Caco-2 (cell line): ENCODE measurements around the gene IRF9. TPM values are rescaled to one million over a fixed set of nuclear protein-coding genes. Genes with fewer than 3 reads are reported as not detected.

Source experiments
- BruUV-seq: library from RNA; stranded (reverse); fragments of 400-500 nt; replicated peaks from 2 replicates; lab custom pipeline; 2021; lab: Mats Ljungman, UMichigan
- CTCF ChIA-PET: fragments of 300-600 bp; sonication (Branson Sonifier 250); formaldehyde crosslinking; loops from one replicate; lab custom pipeline; 2022; ENCODE audit warnings: antibody characterized with exemption; lab: Charles Lee
- POLR2A ChIA-PET: fragments of 300-600 bp; sonication (Branson Sonifier 250); formaldehyde crosslinking; loops from one replicate; lab custom pipeline; 2022; ENCODE audit warnings: antibody characterized with exemption; lab: Charles Lee
- DNase-seq, 2 experiments: peaks; one replicate each; pipeline versions ENCODE4 v3.0.0 to v3.0.0-alpha.2; 2020 to 2022
- H3K27me3 ChIP-seq: replicated peaks from 2 replicates; pipeline ENCODE4 v1.6.0; 2011; ENCODE audit warnings: low read length; ENCODE audit not compliant: control insufficient read depth, insufficient read depth
- H3K36me3 ChIP-seq: 2 replicates; pipeline ENCODE4 v1.5.1; 2011; ENCODE audit warnings: low read length; ENCODE audit not compliant: control insufficient read depth, insufficient read depth
- H3K4me1 ChIP-seq: fragments of 250-450 bp; sonication (Bioruptor Pico); 2 replicates; pipeline ENCODE4 v1.5.1; 2020; ENCODE audit warnings: mild to moderate bottlenecking
- H3K4me3 ChIP-seq: 2 replicates; pipeline ENCODE4 v1.5.1; 2011; ENCODE audit warnings: low read depth, mild to moderate bottlenecking, control low read depth, low read length
- H3K9me3 ChIP-seq: fragments of 250-450 bp; sonication (Bioruptor Pico); 2 replicates; pipeline ENCODE4 v1.5.1; 2020; ENCODE audit warnings: mild to moderate bottlenecking, moderate library complexity
- H3K27ac Mint-ChIP-seq: one replicate; pipeline ENCODE4 v1.8.0; 2022; ENCODE audit warnings: mixed read lengths; ENCODE audit not compliant: unreplicated experiment
- H3K27me3 Mint-ChIP-seq: one replicate; pipeline ENCODE4 v1.8.0; 2022; ENCODE audit warnings: mixed read lengths; ENCODE audit not compliant: insufficient read depth, unreplicated experiment
- H3K36me3 Mint-ChIP-seq: one replicate; pipeline ENCODE4 v1.8.0; 2022; ENCODE audit warnings: mild to moderate bottlenecking, mixed read lengths; ENCODE audit not compliant: insufficient read depth, unreplicated experiment
- H3K4me1 Mint-ChIP-seq: one replicate; pipeline ENCODE4 v1.8.0; 2022; ENCODE audit warnings: low read depth, mixed read lengths; ENCODE audit not compliant: unreplicated experiment
- H3K4me3 Mint-ChIP-seq: one replicate; pipeline ENCODE4 v1.8.0; 2022; ENCODE audit warnings: mild to moderate bottlenecking, moderate library complexity, mixed read lengths; ENCODE audit not compliant: unreplicated experiment
- H3K9me3 Mint-ChIP-seq: one replicate; pipeline ENCODE4 v1.8.0; 2022; ENCODE audit warnings: mixed read lengths; ENCODE audit not compliant: unreplicated experiment
- intact Hi-C: fragments of 100-400 bp; cut with micrococcal nuclease; formaldehyde crosslinking; loops from one replicate; pipeline ENCODE4 v1.10.0; 2022; ENCODE audit not compliant: unreplicated experiment
- total RNA-seq: library from RNA; stranded (reverse); gene quantifications from 2 replicates; pipeline ENCODE4 v1.2.3, GENCODE V29; 2022
- TF ChIP-seq, protein P1 (sequence below), 2 experiments: fragments of 200-600 bp in 1 of 2; IDR thresholded peaks; 1 replicate in 1 of 2; 2 replicates in 1 of 2; pipeline versions ENCODE4 v1.5.1 to v1.8.0; 2011 to 2022; ENCODE audit warnings: antibody characterized with exemption in 1 of 2, control low read depth in 1 of 2, inconsistent platforms in 1 of 2, low read depth in 1 of 2, low read length in 1 of 2, mild to moderate bottlenecking in 1 of 2, moderate library complexity in 1 of 2; ENCODE audit not compliant: insufficient read depth in 1 of 2, severe bottlenecking in 1 of 2, unreplicated experiment in 1 of 2

Gene IRF9
- total RNA-seq, 1 experiment from 2014 or later: 55.4 TPM

DNA sequence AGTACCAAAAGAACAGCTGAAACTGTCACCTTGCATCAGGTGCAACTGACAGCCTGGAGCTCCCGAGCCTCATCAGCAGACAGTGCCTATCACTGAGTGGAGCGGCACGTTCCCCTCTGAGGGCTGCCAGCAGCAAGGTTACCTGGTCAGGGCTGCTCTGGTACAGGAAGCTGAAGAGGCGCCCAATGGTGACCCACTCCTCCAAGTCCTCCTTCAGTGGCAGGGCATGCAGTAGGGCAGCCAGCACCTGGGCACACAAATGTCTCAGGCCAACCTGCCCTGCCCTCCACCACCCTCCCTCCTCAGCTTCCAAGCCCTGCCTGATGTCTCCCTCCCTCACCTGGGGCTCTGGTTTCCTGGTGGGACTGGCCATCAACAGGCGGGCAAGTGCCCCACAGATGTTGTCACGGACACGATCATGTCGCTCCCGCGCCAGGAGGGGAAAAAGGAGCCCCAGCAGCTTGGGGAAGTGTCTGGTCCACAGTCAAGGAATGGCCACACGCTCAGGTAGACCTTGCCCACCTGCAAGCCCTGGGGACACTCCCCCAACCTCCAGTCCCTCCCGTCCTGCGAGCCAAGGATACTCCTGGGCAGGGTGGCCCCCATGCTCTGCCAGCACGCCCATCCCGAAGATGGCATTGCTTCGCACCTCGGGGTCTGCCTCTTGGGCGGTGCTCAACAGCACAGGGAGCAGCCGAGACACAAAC, 20.5 kb downstream of the IRF9 start:
- no peaks in the 10 kb centered on the region for H3K27me3 ChIP-seq
- H3K27ac Mint-ChIP-seq: no peak overlapping the region
- ChIA-PET CTCF (no interaction called here), POLR2A (no interaction called here)
- TF ChIP-seq, protein P1, sequence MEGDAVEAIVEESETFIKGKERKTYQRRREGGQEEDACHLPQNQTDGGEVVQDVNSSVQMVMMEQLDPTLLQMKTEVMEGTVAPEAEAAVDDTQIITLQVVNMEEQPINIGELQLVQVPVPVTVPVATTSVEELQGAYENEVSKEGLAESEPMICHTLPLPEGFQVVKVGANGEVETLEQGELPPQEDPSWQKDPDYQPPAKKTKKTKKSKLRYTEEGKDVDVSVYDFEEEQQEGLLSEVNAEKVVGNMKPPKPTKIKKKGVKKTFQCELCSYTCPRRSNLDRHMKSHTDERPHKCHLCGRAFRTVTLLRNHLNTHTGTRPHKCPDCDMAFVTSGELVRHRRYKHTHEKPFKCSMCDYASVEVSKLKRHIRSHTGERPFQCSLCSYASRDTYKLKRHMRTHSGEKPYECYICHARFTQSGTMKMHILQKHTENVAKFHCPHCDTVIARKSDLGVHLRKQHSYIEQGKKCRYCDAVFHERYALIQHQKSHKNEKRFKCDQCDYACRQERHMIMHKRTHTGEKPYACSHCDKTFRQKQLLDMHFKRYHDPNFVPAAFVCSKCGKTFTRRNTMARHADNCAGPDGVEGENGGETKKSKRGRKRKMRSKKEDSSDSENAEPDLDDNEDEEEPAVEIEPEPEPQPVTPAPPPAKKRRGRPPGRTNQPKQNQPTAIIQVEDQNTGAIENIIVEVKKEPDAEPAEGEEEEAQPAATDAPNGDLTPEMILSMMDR (IDR thresholded peaks at IDR 0.05; ENCODE audit: insufficient read depth in 1 of 2, low read depth in 1 of 2, low read length in 1 of 2, severe bottlenecking in 1 of 2, unreplicated experiment in 1 of 2): no peak
- no TSS peak for BruUV-seq
- intact Hi-C loops: no loop called here
- no peaks in the 10 kb centered on the region for H3K4me1 Mint-ChIP-seq
- peaks cover 3% of the 10 kb centered on the region for H3K36me3 ChIP-seq
- no peaks in the 10 kb centered on the region for H3K4me1 ChIP-seq
- H3K4me3 ChIP-seq: no peak overlapping the region
- H3K9me3 Mint-ChIP-seq: no peaks in the 10 kb centered on the region
- no peak for DNase-seq
- H3K9me3 ChIP-seq: no peaks in the 10 kb centered on the region
- no peak overlapping the region for H3K4me3 Mint-ChIP-seq
- peaks cover 58% of the 10 kb centered on the region for H3K36me3 Mint-ChIP-seq
- H3K27me3 Mint-ChIP-seq: no peaks in the 10 kb centered on the region

DNA sequence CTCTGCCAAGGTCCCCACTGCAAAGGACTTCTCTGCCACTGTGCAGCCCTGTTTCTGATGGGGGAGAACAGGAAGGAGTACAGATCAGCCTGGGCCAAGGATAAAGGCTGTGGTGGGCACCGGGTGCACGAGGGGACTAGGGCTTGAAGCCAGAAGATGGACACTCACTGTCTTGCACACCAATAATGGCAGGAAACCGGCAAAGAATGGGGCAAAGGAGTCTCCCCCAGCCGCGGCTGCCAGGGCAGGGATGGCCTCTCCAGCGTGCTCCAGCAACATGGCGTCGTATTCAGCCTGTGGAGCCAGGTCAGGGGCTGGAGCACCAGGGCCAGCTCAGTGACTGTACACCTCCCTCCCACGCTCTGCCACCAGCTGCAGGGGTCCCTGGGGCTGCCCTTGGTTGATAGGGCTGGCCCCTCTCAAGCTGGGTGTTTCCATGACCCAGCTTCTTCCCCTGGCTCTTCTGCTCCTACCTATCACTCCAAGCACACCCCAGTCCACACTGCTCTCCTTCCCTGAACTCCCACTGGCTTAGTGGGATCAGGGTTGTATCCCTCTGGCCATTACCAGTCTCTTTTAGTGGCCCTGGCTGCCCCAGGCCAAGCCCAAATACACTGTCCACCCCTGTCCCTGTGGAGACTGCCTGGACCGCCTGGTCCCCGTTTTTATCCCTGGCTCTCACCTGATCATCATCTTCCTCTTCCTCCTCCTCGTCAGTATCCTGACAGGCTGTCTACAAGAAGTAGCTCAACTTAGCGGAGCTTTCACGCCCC, 21.2 kb downstream of the IRF9 start:
- Histone ChIP-seq H3K4me1 (no peaks in the 10 kb centered on the region), H3K27me3 (no peaks in the 10 kb centered on the region), H3K9me3 (no peaks in the 10 kb centered on the region), H3K36me3 (peaks cover 3% of the 10 kb centered on the region), H3K4me3 (no peak overlapping the region)
- TF ChIP-seq, protein P1 (IDR thresholded peaks at IDR 0.05; ENCODE audit: insufficient read depth in 1 of 2, low read depth in 1 of 2, low read length in 1 of 2, severe bottlenecking in 1 of 2, unreplicated experiment in 1 of 2): no peak
- DNase-seq: no peak
- Mint-ChIP-seq H3K27me3 (no peaks in the 10 kb centered on the region), H3K36me3 (peaks cover 57% of the 10 kb centered on the region), H3K4me3 (no peak overlapping the region), H3K27ac (no peak overlapping the region), H3K4me1 (peaks cover 4% of the 10 kb centered on the region), H3K9me3 (no peaks in the 10 kb centered on the region)
- ChIA-PET POLR2A (no interaction called here), CTCF (no interaction called here)
- no TSS peak for BruUV-seq
- intact Hi-C loops: no loop called here

GRCh38 chr14:24183014-24183481, 22.0 kb downstream of the IRF9 start:
- H3K27me3 Mint-ChIP-seq: no peaks in the 10 kb centered on the region
- no peaks in the 10 kb centered on the region for H3K9me3 Mint-ChIP-seq
- intact Hi-C loops: no loop called here
- no peaks in the 10 kb centered on the region for H3K4me1 ChIP-seq
- H3K9me3 ChIP-seq: no peaks in the 10 kb centered on the region
- no peak overlapping the region for H3K27ac Mint-ChIP-seq
- H3K4me1 Mint-ChIP-seq: peaks cover 7% of the 10 kb centered on the region
- no peaks in the 10 kb centered on the region for H3K27me3 ChIP-seq
- H3K4me3 ChIP-seq: no peak overlapping the region
- peaks cover 57% of the 10 kb centered on the region for H3K36me3 Mint-ChIP-seq
- BruUV-seq: no TSS peak
- no peak for DNase-seq
- ChIA-PET POLR2A (no interaction called here), CTCF (no interaction called here)
- H3K4me3 Mint-ChIP-seq: no peak overlapping the region
- peaks cover 3% of the 10 kb centered on the region for H3K36me3 ChIP-seq
- TF ChIP-seq, protein P1 (IDR thresholded peaks at IDR 0.05; ENCODE audit: insufficient read depth in 1 of 2, low read depth in 1 of 2, low read length in 1 of 2, severe bottlenecking in 1 of 2, unreplicated experiment in 1 of 2): no peak
